IMR-90 (cell line): ENCODE data around the gene NDUFA13. TPM values are rescaled to one million over a fixed set of nuclear protein-coding genes. Genes with fewer than 3 reads are reported as not detected.

Experiments
- ATAC-seq: fragments of 200-7000 bp; cut with Tn5 transposase; 2 replicates; pipeline ENCODE4 v1.9.1; 2020; ENCODE audit warnings: low read depth, mild to moderate bottlenecking, moderate library complexity
- BruUV-seq: library from RNA; stranded (reverse); fragments of 400-500 nt; replicated peaks from 2 replicates; lab custom pipeline; 2021; lab: Mats Ljungman, UMichigan
- CTCF ChIA-PET: fragments of 300-600 bp; formaldehyde crosslinking; extraction: SDS; loops from one replicate; lab custom pipeline; 2021; ENCODE audit warnings: antibody characterized with exemption; lab: Yijun Ruan, JAX
- POLR2A ChIA-PET: fragments of 300-600 bp; sonication (Branson Sonifier 250); formaldehyde crosslinking; loops from one replicate; lab custom pipeline; 2022; ENCODE audit warnings: antibody characterized with exemption; ENCODE audit not compliant: unreplicated experiment; lab: Charles Lee
- DNase-seq: peaks from one replicate; pipeline ENCODE4 v3.0.0; 2013
- H2AFZ ChIP-seq: replicated peaks from 2 replicates; pipeline ENCODE3; 2013; ENCODE audit warnings: low read length, mild to moderate bottlenecking; ENCODE audit not compliant: poor library complexity
- H2AK5ac ChIP-seq: 2 replicates; pipeline ENCODE4 v1.6.1; 2013; ENCODE audit warnings: low read depth, low read length, inconsistent platforms
- H2AK9ac ChIP-seq: replicated peaks from 2 replicates; pipeline ENCODE3; 2013; ENCODE audit warnings: mild to moderate bottlenecking, low read depth, low read length, moderate library complexity; ENCODE audit not compliant: poor library complexity
- H2BK120ac ChIP-seq: 2 replicates; pipeline ENCODE4 v1.6.1; 2013; ENCODE audit warnings: low read depth, low read length, inconsistent platforms
- H2BK15ac ChIP-seq: 3 replicates; pipeline ENCODE4 v1.6.1; 2013; ENCODE audit warnings: low read depth, low read length, inconsistent platforms
- H2BK20ac ChIP-seq: 2 replicates; pipeline ENCODE4 v1.6.1; 2013; ENCODE audit warnings: low read depth, mild to moderate bottlenecking, inconsistent platforms, low read length, moderate library complexity
- H2BK5ac ChIP-seq: 2 replicates; pipeline ENCODE4 v1.6.1; 2013; ENCODE audit warnings: mild to moderate bottlenecking, low read depth, low read length, inconsistent platforms; ENCODE audit not compliant: poor library complexity, severe bottlenecking
- H3K14ac ChIP-seq: replicated peaks from 2 replicates; pipeline ENCODE4 v1.6.1; 2013; ENCODE audit warnings: low read depth, low read length, inconsistent platforms
- H3K18ac ChIP-seq: 2 replicates; pipeline ENCODE4 v1.6.1; 2013; ENCODE audit warnings: low read depth, low read length, control low read depth
- H3K23ac ChIP-seq: 2 replicates; pipeline ENCODE4 v1.6.1; 2013; ENCODE audit warnings: low read depth, low read length, inconsistent platforms
- H3K27ac ChIP-seq: 2 replicates; pipeline ENCODE4 v1.5.1; 2013; ENCODE audit warnings: mild to moderate bottlenecking, control low read depth, low read length; ENCODE audit not compliant: insufficient read depth
- H3K27me3 ChIP-seq: 2 replicates; pipeline ENCODE4 v1.6.1; 2013; ENCODE audit warnings: low read length; ENCODE audit not compliant: control insufficient read depth, insufficient read depth
- H3K36me3 ChIP-seq: 2 replicates; pipeline ENCODE4 v1.6.1; 2013; ENCODE audit warnings: low read length, mixed read lengths; ENCODE audit not compliant: control insufficient read depth, insufficient read depth
- H3K4ac ChIP-seq: 2 replicates; pipeline ENCODE4 v1.6.1; 2013; ENCODE audit warnings: low read depth, low read length, inconsistent platforms
- H3K4me1 ChIP-seq: 2 replicates; pipeline ENCODE4 v1.6.1; 2013; ENCODE audit warnings: low read length, mixed read lengths; ENCODE audit not compliant: control insufficient read depth, insufficient read depth
- H3K4me2 ChIP-seq: 2 replicates; pipeline ENCODE4 v1.6.1; 2013; ENCODE audit warnings: low read depth, mild to moderate bottlenecking, control low read depth, low read length, moderate library complexity
- H3K4me3 ChIP-seq: 2 replicates; pipeline ENCODE4 v1.5.1; 2013; ENCODE audit warnings: low read depth, mild to moderate bottlenecking, control low read depth, low read length, moderate library complexity; ENCODE audit not compliant: insufficient read depth
- H3K56ac ChIP-seq: 2 replicates; pipeline ENCODE4 v1.6.1; 2013; ENCODE audit warnings: low read length, inconsistent platforms; ENCODE audit not compliant: insufficient read depth; ENCODE audit errors: extremely low read depth
- H3K79me1 ChIP-seq, 2 experiments: 2 replicates each; pipeline ENCODE4 v1.6.1; 2013; ENCODE audit warnings: low read length in 2 of 2, inconsistent platforms in 1 of 2, low read depth in 1 of 2
- H3K9ac ChIP-seq: 2 replicates; pipeline ENCODE4 v1.6.1; 2013; ENCODE audit warnings: low read depth, low read length, control low read depth
- H3K9me1 ChIP-seq: 2 replicates; pipeline ENCODE4 v1.6.1; 2013; ENCODE audit warnings: low read length, inconsistent platforms; ENCODE audit not compliant: insufficient read depth
- H3K9me3 ChIP-seq: 2 replicates; pipeline ENCODE4 v1.6.1; 2013; ENCODE audit warnings: low read length; ENCODE audit not compliant: control insufficient read depth, insufficient read depth
- H4K20me1 ChIP-seq: 2 replicates; pipeline ENCODE4 v1.6.1; 2013; ENCODE audit warnings: low read length, inconsistent platforms; ENCODE audit not compliant: insufficient read depth
- H4K5ac ChIP-seq: 2 replicates; pipeline ENCODE4 v1.6.1; 2013; ENCODE audit warnings: mild to moderate bottlenecking, low read depth, low read length, control low read depth
- H4K8ac ChIP-seq, 2 experiments: 2 replicates each; pipeline ENCODE4 v1.6.1; 2013; ENCODE audit warnings: low read depth in 2 of 2, low read length in 2 of 2, control low read depth in 1 of 2, inconsistent platforms in 1 of 2
- H4K91ac ChIP-seq: 2 replicates; pipeline ENCODE4 v1.6.1; 2013; ENCODE audit warnings: low read depth, low read length, inconsistent platforms; ENCODE audit not compliant: insufficient read depth
- BHLHE40 ChIP-seq: fragments of 150-350 bp; IDR thresholded peaks from 2 replicates; pipeline ENCODE4 v1.6.1; 2016; ENCODE audit warnings: mild to moderate bottlenecking, low read depth, low read length
- CHD1 ChIP-seq: IDR thresholded peaks from 2 replicates; pipeline ENCODE4 v1.6.1; 2012; ENCODE audit warnings: low read depth, low read length, improper control_type of control experiment
- FOS ChIP-seq: fragments of 150-350 bp; IDR thresholded peaks from 2 replicates; pipeline ENCODE4 v1.6.1; 2016; ENCODE audit warnings: low read depth, low read length
- MAFK ChIP-seq: IDR thresholded peaks from 2 replicates; pipeline ENCODE4 v1.6.1; 2012; ENCODE audit warnings: low read depth, low read length, improper control_type of control experiment
- MXI1 ChIP-seq: IDR thresholded peaks from 2 replicates; pipeline ENCODE4 v1.6.1; 2012; ENCODE audit warnings: low read depth, mild to moderate bottlenecking, low read length, moderate library complexity, borderline replicate concordance
- NFE2L2 ChIP-seq: fragments of 150-350 bp; IDR thresholded peaks from 2 replicates; pipeline ENCODE4 v1.6.1; 2016; ENCODE audit warnings: low read depth, mild to moderate bottlenecking, low read length
- RAD21 ChIP-seq: IDR thresholded peaks from 2 replicates; pipeline ENCODE4 v1.6.1; 2012; ENCODE audit warnings: low read length, improper control_type of control experiment
- RCOR1 ChIP-seq: IDR thresholded peaks from 2 replicates; pipeline ENCODE4 v1.6.1; 2012; ENCODE audit warnings: mild to moderate bottlenecking, low read length, improper control_type of control experiment; ENCODE audit not compliant: insufficient replicate concordance
- RFX5 ChIP-seq: IDR thresholded peaks from 2 replicates; pipeline ENCODE4 v1.8.0; 2012; ENCODE audit warnings: low read depth, mild to moderate bottlenecking, low read length, moderate library complexity
- SMC3 ChIP-seq: fragments of 150-350 bp; IDR thresholded peaks from 2 replicates; pipeline ENCODE4 v1.6.1; 2016; ENCODE audit warnings: low read depth, mild to moderate bottlenecking, antibody characterized with exemption, low read length, moderate library complexity
- WGBS, 2 experiments: methylation state at CpG; one replicate each; pipeline versions ENCODE4 v1.1.5 to v1.1.7; 2013; ENCODE audit warnings: missing lambda C conversion rate in 2 of 2; ENCODE audit not compliant: insufficient read length in 1 of 2; ENCODE audit errors: extremely low coverage in 2 of 2; 5-methylcytosine and 5-hydroxymethylcytosine counted together
- dilution Hi-C: fragments of 300-500 bp; cut with HindIII; formaldehyde crosslinking; loops from one replicate; pipeline ENCODE4 v1.14.3; 2018; ENCODE audit warnings: low sequenced_read_pairs; ENCODE audit not compliant: unreplicated experiment
- in situ Hi-C: fragments of 300-500 bp; cut with MboI; formaldehyde crosslinking; loops from 3 replicates; pipeline ENCODE4 v1.14.3; 2019; ENCODE audit warnings: low sequenced_read_pairs, inconsistent platforms, mixed read lengths
- intact Hi-C: fragments of 100-400 bp; cut with micrococcal nuclease; formaldehyde crosslinking; loops from 2 replicates; pipeline ENCODE4 v1.10.0; 2022
- polyA plus RNA-seq, 3 experiments: library from polyadenylated mRNA; depleted of rRNA; stranded (reverse); fragments of >200 nt; gene quantifications; 2 replicates each; pipeline ENCODE4 v1.2.3, GENCODE V29; 2012; ENCODE audit warnings: low replicate concordance in 1 of 3
- total RNA-seq: library from RNA; depleted of rRNA; stranded (reverse); fragments of >200 nt; gene quantifications from 2 replicates; pipeline ENCODE4 v1.2.3, GENCODE V29; 2012

NDUFA13 gene
- total and polyA plus RNA-seq, 2 of the 4 experiments (the other 2 are of a cell fraction), result 30.6 to 667 TPM

DNA sequence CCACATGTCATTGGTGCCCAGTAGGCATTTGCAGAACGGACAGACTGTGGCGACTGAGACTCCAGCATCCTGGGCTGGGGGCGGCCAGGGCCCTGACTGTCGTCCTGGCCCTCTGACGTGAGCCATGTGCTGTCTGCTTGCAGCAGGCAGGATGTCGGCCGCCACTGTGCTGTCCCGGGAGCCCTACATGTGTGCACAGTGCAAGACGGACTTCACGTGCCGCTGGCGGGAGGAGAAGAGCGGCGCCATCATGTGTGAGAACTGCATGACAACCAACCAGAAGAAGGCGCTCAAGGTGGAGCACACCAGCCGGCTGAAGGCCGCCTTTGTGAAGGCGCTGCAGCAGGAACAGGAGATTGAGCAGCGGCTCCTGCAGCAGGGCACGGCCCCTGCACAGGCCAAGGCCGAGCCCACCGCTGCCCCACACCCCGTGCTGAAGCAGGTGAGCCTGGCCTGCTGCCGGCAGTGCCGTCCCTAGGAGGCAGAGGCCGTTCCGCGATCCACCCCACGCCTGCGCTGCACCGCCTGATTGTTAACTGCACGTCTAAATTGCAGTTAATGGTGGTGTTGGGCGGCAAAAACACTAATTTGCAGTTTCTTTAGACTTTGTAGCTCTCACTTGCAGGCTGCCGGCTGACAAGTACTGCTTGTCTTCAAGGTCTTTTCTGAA, 14.9 kb upstream of the NDUFA13 start:
- DNase-seq, result no peak
- no peak for ATAC-seq
- H3K9me3 ChIP-seq, result no peaks in the 10 kb centered on the region
- H3K56ac ChIP-seq, result no peak overlapping the region
- ChIA-PET POLR2A (no interaction called here), CTCF (no interaction called here)
- H2BK15ac ChIP-seq, result no peak overlapping the region
- dilution Hi-C loops, result no loop called here
- peaks cover 9 to 26% of the 10 kb centered on the region in 2 experiments; a peak in 3 of 4 replicates for H3K79me1 ChIP-seq
- WGBS, 2 experiments, result 88% methylated on average over 25 of the region's 34 CpGs; no CpG with 5 or more reads in 1 of the 2 experiments
- H4K91ac ChIP-seq, result no peak overlapping the region
- peaks cover 81% of the 10 kb centered on the region for H3K36me3 ChIP-seq
- no peak overlapping the region for H3K14ac ChIP-seq
- H4K20me1 ChIP-seq, result peaks cover 3% of the 10 kb centered on the region
- H3K27me3 ChIP-seq, result no peaks in the 10 kb centered on the region
- TF ChIP-seq BHLHE40 (no peak), RAD21 (no peak), RFX5 (no peak), MXI1 (no peak), CHD1 (no peak), SMC3 (no peak), RCOR1 (no peak), NFE2L2 (no peak), FOS (no peak), MAFK (no peak)
- no peak overlapping the region for H3K4ac ChIP-seq
- no peak overlapping the region for H2BK20ac ChIP-seq
- H3K9ac ChIP-seq, result no peak overlapping the region
- no peak overlapping the region for H2AK9ac ChIP-seq
- no peak overlapping the region for H2AFZ ChIP-seq
- H3K9me1 ChIP-seq, result no peaks in the 10 kb centered on the region; the same call in 1 of the 2 replicates
- in situ Hi-C loops, result no loop called here
- no peak overlapping the region for H3K23ac ChIP-seq
- no peak overlapping the region for H4K5ac ChIP-seq
- H3K27ac ChIP-seq, result no peak overlapping the region
- no peak overlapping the region for H2AK5ac ChIP-seq
- no peak overlapping the region for H2BK120ac ChIP-seq
- H3K4me3 ChIP-seq, result no peak overlapping the region
- no peak overlapping the region for H3K18ac ChIP-seq
- intact Hi-C loops, result no loop called here
- H3K4me1 ChIP-seq, result no peaks in the 10 kb centered on the region
- no TSS peak for BruUV-seq
- no peak overlapping the region for H2BK5ac ChIP-seq
- H3K4me2 ChIP-seq, result no peak overlapping the region
- no peak overlapping the region for H4K8ac ChIP-seq
